ENCODE results near the gene NT5C2. TPM values are rescaled to one million over a fixed set of nuclear protein-coding genes. Genes with fewer than 3 reads are reported as not detected.
A peak's percentile ranks its signal among the peaks of the same experiment; 100 is the strongest.
"Not testable (repeated sequence)": the region's sequence is repeated elsewhere in the genome, so short reads cannot be mapped to it uniquely, and the experiment has no call there.

The NT5C2 gene
- polyA plus RNA-seq, 4 donors: 95.0 to 132 (median 108) TPM

DNA sequence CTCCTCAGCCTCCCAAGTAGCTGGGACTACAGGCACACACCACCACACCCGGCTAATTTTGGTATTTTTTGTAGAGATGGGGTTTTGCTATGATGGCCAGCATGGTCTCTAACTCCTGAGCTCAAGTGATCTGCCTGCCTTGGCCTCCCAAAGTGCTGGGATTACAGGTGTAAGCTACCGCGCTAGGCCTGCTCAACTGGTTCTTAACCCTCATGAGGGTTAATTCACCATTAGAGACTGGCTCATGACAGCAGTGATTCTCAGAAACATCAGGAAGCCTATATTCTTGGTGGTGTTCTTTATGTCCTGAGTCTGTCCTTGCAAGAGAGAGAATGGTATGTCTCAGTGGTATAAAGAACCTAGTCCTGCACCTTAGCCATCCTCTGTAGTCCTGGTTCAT is 10.4 kb upstream of the NT5C2 start:
- no peak for DNase-seq (ENCODE audit: low read depth in 4 of 4, low spot score in 2 of 4)

DNA sequence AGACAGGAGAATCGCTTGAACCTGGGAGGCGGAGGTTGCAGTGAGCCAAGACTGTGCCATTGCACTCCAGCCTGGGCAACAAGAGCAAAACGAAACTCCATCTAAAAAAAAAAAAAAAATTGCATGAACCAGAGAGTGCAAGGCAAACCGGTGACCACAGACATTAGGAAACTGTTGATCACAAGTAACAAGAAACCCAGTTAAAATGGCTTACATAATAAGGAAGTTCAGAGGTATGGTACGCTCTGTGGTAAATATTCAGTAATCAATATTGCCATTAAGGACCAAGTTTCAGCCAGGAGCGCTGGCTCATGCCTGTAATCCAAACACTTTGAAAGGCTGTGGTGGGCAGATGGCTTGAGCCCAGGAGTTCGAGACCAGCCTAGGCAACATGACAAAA is 9.2 kb upstream of the NT5C2 start:
- no peak for DNase-seq (ENCODE audit: low read depth in 4 of 4, low spot score in 2 of 4)

DNA sequence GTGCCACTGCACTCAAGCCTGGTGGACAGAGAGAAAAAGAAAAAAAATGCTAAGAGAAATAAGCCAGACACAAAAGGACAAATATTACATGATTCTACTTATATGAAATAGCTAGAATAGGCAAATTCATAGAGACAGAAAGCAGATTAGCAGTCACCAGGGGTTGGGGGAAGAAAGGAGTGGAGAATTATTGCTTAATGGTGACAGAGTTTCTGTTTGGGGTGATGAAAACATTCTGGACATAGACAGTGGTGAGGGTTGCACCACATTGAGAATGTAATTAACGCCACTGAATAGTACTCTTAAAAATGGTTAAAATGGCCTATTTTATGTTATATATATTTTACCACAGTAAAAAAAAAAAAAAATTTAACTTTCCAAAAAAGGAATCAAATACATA is 6.4 kb upstream of the NT5C2 start:
- no peak for DNase-seq (ENCODE audit: low read depth in 4 of 4, low spot score in 2 of 4)

DNA sequence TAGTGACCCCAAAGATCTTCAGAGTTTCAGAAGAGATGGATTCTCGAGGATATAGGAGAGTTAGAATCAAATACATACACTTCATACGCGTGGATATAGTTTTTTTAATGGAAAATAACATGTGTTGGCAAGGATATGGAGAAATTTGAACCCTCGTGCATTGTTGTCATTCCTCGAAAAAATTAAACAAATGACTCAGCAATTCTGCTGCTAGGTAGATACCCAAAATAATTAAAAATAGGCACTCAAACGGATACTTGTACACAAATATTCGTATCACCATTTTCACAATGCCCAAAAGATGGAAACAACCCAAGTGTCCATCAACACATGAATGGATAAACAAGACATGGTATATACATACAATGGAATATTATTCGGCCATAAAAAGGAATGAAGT is 5.6 kb upstream of the NT5C2 start:
- no peak for DNase-seq (ENCODE audit: low read depth in 4 of 4, low spot score in 2 of 4)

DNA sequence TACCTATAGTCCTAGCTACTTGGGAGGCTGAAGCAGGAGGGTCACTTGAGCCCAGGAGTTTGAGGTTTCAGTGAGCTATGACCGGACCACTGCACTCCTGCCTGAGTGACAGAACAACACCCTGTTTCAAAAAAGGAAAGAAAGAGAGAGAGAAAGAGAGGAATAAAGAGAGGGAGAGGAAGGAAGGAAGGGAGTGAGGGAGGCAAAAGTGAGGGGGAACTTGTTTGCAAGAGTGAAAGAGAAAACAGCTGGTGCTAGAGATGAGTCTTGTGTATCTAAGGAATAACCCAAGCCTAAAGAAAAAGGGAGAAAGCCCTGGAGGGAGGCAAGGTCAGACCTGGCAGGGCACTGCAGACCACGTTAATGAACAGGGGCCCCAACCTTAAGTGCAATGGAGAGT is 4.8 kb upstream of the NT5C2 start:
- no peak for DNase-seq (ENCODE audit: low read depth in 4 of 4, low spot score in 2 of 4)

DNA sequence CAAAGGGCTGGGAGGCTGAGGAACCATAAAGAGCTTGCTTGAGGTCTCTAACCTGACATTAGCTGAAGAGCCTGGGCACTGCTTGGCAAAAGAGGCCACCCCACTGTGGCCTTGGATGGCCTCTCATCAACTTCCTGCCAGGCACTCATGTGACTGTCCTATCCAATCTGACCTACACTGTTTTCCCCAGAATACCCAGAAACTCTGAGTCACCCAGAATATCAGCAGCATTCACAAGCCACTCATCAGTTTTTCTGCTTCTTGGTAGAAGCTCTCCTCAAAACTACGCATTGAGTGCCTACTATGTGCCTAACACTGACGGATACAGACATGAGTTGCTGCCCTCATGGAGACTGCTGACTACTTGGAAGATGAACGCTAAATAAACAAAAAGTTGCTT is 4.1 kb upstream of the NT5C2 start:
- DNase-seq (ENCODE audit: low read depth in 4 of 4, low spot score in 2 of 4): no peak

DNA sequence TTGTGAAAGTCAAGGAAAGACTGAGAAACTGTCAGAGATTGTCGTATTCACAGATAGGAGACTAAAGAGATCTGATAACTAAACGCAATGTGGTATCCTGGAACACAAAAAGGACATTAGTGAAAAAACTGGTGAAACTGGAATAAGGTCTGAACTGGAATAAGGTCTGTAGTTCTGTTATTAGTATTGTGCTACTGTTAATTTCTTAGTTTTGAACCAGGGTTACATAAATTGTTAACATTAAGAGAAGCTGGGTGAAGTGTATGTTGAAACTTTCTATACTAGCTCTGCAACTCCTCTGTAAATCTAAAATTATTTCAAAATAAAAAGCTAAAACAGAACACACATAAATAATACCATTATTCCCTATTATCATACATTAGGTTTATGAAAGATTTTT is 3.4 kb upstream of the NT5C2 start:
- DNase-seq (ENCODE audit: low read depth in 4 of 4, low spot score in 2 of 4): no peak

DNA sequence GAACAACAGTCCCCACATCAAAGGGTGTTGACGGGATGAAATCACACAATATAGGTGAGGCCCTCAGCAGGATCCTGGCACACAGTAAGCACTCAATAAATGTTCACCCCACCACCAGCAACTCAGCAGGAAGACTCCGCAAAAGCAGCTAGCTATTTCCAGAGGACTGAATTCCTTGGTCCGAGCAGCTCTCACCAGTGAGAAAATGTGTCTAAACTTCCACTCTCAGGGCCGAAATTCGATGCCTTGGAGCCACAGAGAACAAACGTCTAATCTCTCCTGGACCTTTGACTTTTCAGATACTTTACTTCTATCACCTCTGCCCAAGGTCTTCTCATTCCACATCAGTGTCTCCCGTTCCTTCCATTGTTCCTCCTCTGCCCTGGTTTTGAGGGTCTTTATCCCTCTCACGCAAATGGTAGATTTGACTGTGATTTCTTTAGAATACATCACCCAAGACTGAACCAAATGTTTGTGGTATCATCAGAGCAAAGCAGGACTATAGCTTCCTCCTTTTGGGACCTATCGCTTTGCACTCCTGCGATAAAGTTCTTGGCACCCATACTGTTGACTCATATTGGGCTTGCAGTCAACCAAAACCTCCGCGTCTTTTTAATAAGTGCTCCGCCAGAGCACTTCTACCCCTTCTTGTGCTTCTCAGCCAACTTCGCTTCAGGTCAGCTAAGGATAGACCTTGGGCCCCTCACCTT is 903 bp upstream of the NT5C2 start:
- DNase-seq (ENCODE audit: low read depth in 4 of 4, low spot score in 2 of 4): no peak

DNA sequence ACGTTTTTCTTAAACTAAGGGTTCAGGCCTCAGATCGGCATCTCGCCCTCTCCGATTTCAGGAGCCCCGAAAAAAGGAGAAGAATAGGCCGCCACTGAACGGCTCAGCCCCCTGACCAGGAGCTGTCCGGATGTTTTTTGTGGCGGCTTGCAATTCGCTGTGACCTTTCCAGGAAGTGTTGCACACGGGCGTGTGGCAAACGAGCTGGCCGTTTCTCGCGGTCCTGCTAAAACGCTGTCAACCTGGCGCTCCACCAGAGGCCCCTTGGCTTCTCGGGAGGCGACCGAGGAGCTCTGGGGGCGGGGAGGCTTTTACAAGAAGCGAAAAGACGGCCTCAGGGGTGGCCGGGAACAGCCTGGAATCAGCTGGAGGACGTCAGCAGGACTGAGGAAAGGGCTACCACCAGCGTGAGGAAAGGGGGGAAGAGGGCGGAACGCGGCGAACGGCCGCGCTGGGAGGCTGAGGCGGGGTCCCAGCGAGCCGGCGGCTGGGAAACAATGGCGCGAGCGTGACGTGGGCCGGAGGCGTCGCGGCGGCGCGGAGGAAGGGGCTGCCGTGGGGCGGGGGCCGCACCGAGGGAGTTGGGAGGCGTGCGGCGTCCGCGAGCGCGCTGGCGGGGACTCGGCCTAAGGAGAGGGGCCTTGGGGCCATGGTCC is 493 bp downstream of the NT5C2 start:
- peak in 3 of 4 donors; percentile 61 to 71 (median 68) for DNase-seq (ENCODE audit: low read depth in 4 of 4, low spot score in 2 of 4)

DNA sequence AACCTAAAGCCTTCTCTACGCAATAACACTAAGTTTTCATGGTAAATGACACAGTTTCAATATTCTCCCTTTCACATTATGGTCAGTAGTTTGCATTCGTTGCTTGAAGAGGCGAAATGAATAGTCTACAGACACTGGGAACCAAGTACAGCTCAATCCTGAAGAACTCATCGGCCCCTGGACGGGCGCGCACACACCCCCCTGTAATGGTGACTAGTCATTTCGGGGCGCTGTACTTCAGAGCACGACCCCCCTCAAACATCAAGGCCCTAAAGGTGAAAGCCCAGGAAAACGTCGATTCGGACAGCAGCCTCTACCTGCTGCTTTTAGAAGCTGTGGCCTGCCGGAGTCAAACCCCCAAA is 1.0 kb downstream of the NT5C2 start:
- no peak for DNase-seq (ENCODE audit: low read depth in 4 of 4, low spot score in 2 of 4)

DNA sequence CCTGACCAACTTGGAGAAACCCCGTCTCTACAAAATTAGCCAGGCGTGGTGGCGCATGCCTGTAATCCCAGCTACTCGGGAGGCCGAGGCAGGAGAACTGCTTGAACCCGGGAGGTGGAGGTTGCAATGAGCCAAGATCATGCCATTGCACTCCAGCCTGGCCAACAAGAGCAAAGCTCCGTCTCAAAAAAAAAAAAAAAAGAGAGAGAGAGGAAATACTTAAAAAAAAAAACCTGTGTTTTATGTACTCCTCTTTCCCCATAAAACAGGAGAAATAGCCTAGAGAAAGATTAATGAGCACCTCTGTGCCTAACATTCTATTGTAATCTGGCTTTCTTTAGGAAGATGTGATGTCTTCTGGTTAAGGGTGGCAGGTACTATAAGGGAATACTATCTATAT is 1.9 kb downstream of the NT5C2 start:
- DNase-seq (ENCODE audit: low read depth in 4 of 4, low spot score in 2 of 4): not testable (repeated sequence)

DNA sequence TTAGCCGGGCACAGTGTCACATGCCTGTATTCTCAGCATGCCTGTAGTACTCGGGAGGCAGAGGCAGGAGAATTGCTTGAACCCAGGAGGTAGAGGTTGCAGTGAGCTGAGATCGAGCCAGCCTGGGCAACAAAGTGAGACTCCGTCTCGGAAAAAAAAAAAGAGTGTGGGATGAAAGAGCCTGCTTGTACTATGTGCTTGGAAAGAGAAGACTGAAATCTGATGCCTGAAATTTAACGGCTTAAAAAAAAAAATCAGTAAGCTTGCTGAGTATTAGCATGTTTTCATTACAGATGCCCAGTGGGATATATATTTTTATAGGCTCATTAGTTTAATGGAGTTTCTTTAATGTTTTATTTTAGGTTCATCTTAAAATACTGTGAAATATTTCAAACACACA is 4.2 kb downstream of the NT5C2 start:
- DNase-seq (ENCODE audit: low read depth in 4 of 4, low spot score in 2 of 4): peak in 1 of 4 donors; percentile 54

DNA sequence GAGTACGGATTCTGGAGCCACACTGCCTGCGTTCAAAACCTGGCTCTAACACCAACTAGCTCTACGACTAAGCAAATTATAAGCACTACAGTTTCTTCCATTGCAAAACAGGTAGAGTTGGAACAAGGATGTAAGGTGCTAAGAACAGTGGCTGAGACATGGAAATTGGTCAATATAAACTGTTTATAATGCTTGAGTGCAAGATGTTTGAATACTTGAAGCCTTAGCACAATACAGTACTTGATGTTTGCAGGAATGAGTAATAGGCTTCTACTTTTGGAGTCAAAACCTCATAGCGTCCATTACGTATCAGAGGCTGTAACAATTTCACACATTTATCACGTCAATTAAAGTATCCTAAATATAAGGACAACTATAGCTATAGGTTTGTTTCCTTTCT is 6.9 kb downstream of the NT5C2 start:
- DNase-seq (ENCODE audit: low read depth in 4 of 4, low spot score in 2 of 4): no peak

DNA sequence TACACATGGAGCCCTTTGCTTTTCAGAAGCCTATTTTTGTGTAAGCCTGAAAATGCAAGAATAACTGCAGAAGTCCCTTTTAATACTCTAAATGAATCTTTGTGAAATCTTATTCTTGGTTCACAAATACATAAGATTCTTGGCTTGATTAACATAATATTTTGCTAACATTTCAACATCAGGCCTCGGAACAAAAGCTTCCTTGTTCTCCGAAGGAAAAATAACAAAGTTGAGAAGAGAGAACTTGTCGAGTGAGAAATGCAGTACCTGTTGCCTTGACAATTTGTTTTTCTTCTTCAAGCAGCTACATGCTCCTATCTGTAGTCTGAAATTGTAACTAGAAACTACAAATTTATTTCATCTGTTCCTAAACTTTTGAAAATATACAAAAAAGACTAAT is 8.5 kb downstream of the NT5C2 start:
- DNase-seq (ENCODE audit: low read depth in 4 of 4, low spot score in 2 of 4): no peak

DNA sequence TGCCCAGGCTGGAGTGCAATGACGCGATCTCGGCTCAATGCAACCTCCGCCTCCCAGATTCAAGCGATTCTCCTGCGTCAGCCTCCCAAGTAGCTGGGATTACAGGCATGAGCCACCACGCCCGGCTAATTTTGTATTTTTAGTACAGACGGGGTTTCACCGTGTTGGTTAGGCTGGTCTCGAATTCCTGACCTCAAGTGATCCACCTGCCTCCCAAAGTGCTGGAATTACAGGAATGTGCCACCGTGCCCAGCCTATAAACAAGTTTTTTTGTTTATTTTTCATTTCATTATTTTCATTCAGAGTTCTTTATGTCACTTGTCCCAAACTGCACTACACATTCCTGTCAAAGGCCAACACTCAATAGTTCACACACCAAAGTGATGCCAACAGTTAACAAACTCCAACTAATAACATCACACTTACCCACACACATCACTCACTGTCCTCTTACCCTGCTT is 9.1 kb downstream of the NT5C2 start:
- not testable (repeated sequence) for DNase-seq (ENCODE audit: low read depth in 4 of 4, low spot score in 2 of 4)

DNA sequence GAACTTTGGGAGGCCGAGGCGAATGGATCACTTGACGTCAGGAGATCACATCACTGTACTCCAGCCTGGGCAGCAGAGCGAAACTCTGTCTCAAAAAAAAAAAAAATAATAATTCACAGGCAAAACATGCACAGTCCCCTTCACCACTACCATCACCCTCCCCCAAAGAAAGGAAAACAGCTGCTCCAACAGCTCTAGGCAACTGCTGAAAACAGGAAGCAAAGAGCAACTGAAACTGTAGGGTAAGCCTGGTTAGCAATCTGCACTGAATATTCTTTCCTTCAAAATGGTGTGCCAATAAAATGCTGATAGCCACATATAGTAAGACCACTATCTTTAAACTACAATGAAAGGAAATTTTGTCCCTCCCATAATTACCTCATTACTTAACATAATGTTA is 11.8 kb downstream of the NT5C2 start:
- DNase-seq (ENCODE audit: low read depth in 4 of 4, low spot score in 2 of 4): no peak

DNA sequence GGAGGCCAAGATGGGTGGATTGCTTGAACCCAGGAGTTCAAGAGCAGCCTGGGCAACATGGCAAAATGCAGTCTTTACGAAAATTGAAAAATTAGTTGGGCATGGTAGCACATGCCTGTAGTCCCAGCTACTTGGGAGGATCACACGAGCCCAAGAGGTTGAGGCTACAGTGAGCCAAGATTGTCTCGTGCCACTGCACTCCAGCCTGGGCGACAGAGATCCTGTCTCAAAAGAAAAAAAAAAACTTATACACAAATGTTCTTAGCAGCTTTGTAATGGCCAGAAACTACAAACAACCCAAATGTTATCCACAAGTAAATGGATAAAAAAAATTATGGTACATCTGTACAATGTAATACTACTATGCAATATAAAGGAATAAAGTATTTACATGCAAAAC is 12.6 kb downstream of the NT5C2 start:
- DNase-seq (ENCODE audit: low read depth in 4 of 4, low spot score in 2 of 4): no peak

DNA sequence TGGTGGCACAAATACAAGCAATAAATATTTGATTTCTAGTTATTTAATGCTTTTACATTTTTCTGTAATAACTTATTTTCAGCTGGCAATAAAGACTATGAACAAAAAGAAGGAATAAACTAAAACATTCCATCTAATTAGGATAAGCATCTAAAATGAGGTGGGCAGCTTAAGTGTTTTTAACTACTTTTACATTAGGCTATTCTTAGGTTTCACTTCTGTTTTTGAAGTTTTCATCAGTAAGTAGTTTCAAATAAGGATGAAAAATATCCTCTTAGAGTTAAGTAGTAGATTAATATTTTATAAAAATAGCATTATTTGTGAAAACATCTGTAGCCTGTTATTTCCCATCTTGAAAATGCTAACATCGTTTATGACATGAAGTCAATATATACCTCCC is 15.9 kb downstream of the NT5C2 start:
- no peak for DNase-seq (ENCODE audit: low read depth in 4 of 4, low spot score in 2 of 4)

DNA sequence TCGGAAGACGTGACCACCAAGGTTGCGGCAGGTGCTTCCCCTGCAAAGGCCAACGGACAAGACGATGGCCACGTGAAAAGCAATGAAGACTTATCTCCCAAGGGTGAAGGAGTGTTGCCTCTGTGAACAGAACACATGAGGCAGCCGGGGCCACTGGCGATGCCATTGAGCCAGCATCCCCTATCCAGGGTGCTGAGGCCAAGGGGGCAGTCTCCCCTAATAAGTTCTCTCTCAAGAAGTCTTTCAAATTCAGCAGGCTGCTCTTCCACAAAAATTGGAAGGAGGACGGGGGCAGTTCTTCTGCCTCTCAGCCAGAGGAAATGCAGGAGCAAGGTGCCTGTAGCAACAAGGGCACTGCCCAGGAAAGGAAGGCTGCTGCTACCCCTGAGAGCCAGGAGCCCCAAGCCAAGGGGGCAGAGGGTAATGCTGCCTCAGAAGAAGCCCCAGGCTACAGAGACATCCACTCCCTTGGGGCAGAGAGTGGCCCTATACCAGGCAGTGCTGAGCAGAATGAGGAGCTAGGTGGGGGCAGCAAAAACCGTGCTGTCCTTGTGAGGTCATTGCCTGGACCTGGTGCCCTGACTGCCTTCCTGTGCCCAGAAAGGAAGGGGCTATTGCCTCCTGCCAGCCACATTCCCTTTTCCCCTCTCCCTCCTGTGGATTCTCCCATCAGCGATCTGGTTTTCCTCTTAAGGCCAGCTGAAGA is 17.3 kb downstream of the NT5C2 start:
- DNase-seq (ENCODE audit: low read depth in 4 of 4, low spot score in 2 of 4): no peak

DNA sequence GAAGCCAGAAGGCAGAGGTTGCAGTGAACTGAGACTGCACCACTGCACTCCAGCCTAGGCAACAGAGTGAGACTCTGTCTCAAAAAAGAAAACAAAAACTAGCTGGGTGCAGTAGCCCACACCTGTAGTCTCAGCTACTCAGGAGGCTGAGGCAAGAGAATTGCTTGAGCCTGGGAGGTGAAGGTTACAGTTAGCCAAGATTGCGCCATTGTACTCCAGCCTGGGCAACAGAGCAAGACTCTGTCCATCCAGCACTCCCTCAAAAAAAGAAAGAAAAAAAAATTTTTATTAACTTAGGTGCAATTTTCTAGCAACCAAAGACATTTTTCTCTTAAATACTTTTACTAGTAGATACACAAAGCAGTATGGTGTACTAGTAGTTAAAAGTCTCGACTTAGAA is 18.7 kb downstream of the NT5C2 start:
- DNase-seq (ENCODE audit: low read depth in 4 of 4, low spot score in 2 of 4): not testable (repeated sequence)

DNA sequence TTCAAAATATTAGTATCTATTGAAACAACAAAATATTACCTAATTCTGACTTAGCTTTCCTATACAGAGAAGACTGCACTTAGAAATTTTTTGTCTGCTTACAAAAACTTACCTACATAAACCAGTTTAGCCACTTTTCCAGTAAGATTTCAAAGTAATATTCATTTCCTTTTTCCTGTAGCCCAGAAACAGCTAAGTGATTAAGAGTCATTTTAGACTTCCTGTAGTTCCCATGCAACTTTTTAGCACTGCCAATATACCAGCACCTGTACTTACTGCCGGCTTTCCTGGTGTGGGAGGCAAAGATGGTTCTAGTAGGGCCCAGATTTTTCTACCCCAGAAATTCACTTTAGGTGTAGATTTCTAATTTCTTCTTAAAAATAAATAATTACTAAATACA is 21.8 kb downstream of the NT5C2 start:
- DNase-seq (ENCODE audit: low read depth in 4 of 4, low spot score in 2 of 4): no peak

DNA sequence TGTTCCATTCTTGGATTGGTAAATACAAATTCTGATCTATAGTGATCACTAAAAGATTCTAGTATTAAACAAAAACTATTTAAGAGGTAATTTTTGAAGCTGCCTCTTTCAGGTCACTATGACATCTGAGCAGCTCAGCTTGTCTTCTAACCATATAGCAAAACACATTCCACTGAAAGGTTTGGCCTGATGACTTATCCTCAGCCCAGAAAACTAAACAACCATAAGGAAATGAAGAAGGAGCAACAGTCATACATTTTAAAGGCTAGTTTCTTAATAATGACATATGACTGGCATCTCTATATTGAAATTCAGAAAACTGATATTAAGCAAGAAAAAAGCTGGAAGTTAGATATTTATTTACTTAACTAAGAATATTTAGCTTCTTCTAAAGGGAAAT is 24.6 kb downstream of the NT5C2 start:
- DNase-seq (ENCODE audit: low read depth in 4 of 4, low spot score in 2 of 4): no peak

Measured in left renal cortex interstitium (tissue), 4 donors.